ENCODE measurements around the gene SLC35E1. TPM values are rescaled to one million over a fixed set of nuclear protein-coding genes. Genes with fewer than 3 reads are reported as not detected.

Gene SLC35E1
- total RNA-seq, 1 experiment from 2014 or later: 52.6 TPM

DNA sequence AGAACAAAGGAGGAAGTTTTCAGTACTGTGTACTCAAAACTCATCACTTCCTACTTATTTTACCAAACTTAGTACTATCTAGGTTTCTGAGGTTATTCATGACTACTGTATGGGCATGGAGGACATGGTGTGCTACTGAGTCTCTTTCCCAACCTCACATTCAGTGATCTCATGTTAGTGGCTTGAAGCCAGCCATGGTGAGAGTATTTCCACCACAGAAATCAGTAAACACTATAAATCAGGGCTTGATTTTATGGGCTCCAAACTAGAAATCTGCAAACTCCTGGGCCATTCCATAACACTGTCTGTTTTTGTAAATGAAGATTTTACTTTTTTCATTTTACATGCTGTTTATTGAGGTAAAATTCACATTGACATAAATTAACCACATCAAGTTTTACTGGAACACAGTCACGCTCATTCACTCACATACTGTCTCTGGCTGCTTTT, 36.1 kb upstream of the SLC35E1 start:
- H3K27me3 ChIP-seq (ENCODE audit: low read length): no peaks in the 10 kb centered on the region
- CTCF ChIA-PET: no interaction called here
- H3K79me2 ChIP-seq (ENCODE audit: low read length): peaks cover 97% of the 10 kb centered on the region
- no TSS peak for BruUV-seq (replicated peaks)
- no peak overlapping the region for H2AFZ ChIP-seq (ENCODE audit: low read length)
- peak; percentile 61 for DNase-seq
- no peaks in the 10 kb centered on the region for H3K9me2 ChIP-seq (replicated peaks; ENCODE audit: low read length)
- H3F3A ChIP-seq (ENCODE audit: low read length, unreplicated experiment): no peaks in the 10 kb centered on the region
- H3K4me3 ChIP-seq (ENCODE audit: low read length): no peak overlapping the region
- H3K27ac ChIP-seq (ENCODE audit: low read length): no peak overlapping the region
- intact Hi-C loops (cut with micrococcal nuclease): loop anchor here (1.0 kb wide), 1 partner anchor 36 kb away; the partner anchor contains the start of gene SLC35E1
- peak; percentile 88 for ATAC-seq
- no peaks in the 10 kb centered on the region for H3K9me3 ChIP-seq (ENCODE audit: low read length)
- H3K9ac ChIP-seq (ENCODE audit: low read length): no peak overlapping the region
- H3K4me2 ChIP-seq (ENCODE audit: low read length): no peak overlapping the region
- no peaks in the 10 kb centered on the region for H3K36me3 ChIP-seq (ENCODE audit: low read depth, low read length)
- peaks cover 86% of the 10 kb centered on the region for H4K20me1 ChIP-seq (ENCODE audit: low read length)
- POLR2A ChIA-PET (ENCODE audit: unreplicated experiment): no interaction called here
- TF ChIP-seq EZH2 (IDR thresholded peaks at IDR 0.05; ENCODE audit: low read length, unreplicated experiment) (no peak), EZH2phosphoT487 (IDR thresholded peaks at IDR 0.05; ENCODE audit: borderline replicate concordance, low read length) (no peak)
- TF ChIP-seq, protein P1, sequence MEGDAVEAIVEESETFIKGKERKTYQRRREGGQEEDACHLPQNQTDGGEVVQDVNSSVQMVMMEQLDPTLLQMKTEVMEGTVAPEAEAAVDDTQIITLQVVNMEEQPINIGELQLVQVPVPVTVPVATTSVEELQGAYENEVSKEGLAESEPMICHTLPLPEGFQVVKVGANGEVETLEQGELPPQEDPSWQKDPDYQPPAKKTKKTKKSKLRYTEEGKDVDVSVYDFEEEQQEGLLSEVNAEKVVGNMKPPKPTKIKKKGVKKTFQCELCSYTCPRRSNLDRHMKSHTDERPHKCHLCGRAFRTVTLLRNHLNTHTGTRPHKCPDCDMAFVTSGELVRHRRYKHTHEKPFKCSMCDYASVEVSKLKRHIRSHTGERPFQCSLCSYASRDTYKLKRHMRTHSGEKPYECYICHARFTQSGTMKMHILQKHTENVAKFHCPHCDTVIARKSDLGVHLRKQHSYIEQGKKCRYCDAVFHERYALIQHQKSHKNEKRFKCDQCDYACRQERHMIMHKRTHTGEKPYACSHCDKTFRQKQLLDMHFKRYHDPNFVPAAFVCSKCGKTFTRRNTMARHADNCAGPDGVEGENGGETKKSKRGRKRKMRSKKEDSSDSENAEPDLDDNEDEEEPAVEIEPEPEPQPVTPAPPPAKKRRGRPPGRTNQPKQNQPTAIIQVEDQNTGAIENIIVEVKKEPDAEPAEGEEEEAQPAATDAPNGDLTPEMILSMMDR (conservative IDR thresholded peaks at IDR 0.05; ENCODE audit: low read depth, low read length): no peak
- peaks cover 13% of the 10 kb centered on the region for H3K4me1 ChIP-seq (ENCODE audit: insufficient read depth, low read length)

DNA sequence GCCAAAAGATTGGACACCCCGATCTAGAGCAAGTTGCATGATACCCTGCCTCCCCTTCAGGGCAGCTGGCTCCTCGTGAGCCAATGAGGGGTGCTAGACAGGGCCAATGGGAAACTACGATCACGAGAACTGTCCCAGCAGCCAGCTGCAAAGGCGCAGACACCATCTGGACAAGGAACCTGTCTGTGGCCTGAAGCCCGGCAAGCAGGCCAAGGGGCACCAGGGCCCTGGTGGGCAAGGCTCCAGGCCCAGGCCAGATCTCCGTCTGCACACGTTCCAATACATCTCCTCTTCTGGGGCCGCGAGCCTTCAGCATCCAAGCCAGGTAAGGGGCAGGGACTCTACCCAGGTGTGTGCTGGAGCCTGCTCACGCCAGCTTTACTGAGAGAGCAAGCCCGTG, 35.6 kb upstream of the SLC35E1 start:
- no peak for ATAC-seq

DNA sequence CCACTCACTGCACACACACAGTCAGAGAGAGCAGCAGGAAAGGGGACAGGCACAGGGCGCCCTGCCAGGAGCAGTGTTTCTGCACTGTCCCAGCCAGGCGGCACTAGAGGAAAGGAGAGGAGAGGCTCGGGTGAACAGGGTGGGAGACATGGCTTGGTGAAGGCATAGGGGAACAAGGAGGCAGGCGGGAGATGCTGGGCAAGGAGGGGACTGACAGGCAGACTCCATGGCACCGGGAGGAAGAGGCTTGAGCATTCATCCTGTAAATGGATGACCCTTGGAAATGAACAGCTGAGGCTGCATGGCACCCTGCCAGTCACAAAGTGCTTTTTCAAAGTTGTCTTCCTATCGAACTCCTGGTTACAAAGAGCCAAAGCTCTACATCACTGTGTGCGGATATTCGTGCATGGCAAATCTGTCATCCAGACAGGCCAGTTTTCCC, 33.4 kb upstream of the SLC35E1 start:
- no peak overlapping the region for H3K4me3 ChIP-seq (ENCODE audit: low read length)
- ATAC-seq (no peak), DNase-seq (no peak)
- H3K27ac ChIP-seq (ENCODE audit: low read length): no peak overlapping the region
- TF ChIP-seq, protein P1 (conservative IDR thresholded peaks at IDR 0.05; ENCODE audit: low read depth, low read length): no peak
- no peak for TF ChIP-seq EZH2 (IDR thresholded peaks at IDR 0.05; ENCODE audit: low read length, unreplicated experiment)
- no peak for TF ChIP-seq EZH2phosphoT487 (IDR thresholded peaks at IDR 0.05; ENCODE audit: borderline replicate concordance, low read length)
- H3K79me2 ChIP-seq (ENCODE audit: low read length): peaks cover 97% of the 10 kb centered on the region
- BruUV-seq (replicated peaks): no TSS peak
- peaks cover 82% of the 10 kb centered on the region for H4K20me1 ChIP-seq (ENCODE audit: low read length)
- no peaks in the 10 kb centered on the region for H3K9me2 ChIP-seq (replicated peaks; ENCODE audit: low read length)
- H3K9ac ChIP-seq (ENCODE audit: low read length): no peak overlapping the region
- intact Hi-C loops (cut with micrococcal nuclease): no loop called here
- peaks cover 13% of the 10 kb centered on the region for H3K4me1 ChIP-seq (ENCODE audit: insufficient read depth, low read length)
- no peak overlapping the region for H2AFZ ChIP-seq (ENCODE audit: low read length)
- no peaks in the 10 kb centered on the region for H3K27me3 ChIP-seq (ENCODE audit: low read length)
- H3K9me3 ChIP-seq (ENCODE audit: low read length): no peaks in the 10 kb centered on the region
- H3K36me3 ChIP-seq (ENCODE audit: low read depth, low read length): no peaks in the 10 kb centered on the region
- POLR2A ChIA-PET (ENCODE audit: unreplicated experiment): no interaction called here
- no peak overlapping the region for H3K4me2 ChIP-seq (ENCODE audit: low read length)
- H3F3A ChIP-seq (ENCODE audit: low read length, unreplicated experiment): no peaks in the 10 kb centered on the region
- CTCF ChIA-PET: no interaction called here

More for the DNA sequence above, 35.6 kb upstream of the SLC35E1 start:
- DNase-seq: no peak
- intact Hi-C loops (cut with micrococcal nuclease): loop anchor here (1.0 kb wide), 1 partner anchor 36 kb away; the partner anchor contains the start of gene SLC35E1
- Histone ChIP-seq H3K9me3 (ENCODE audit: low read length) (no peaks in the 10 kb centered on the region), H3F3A (ENCODE audit: low read length, unreplicated experiment) (no peaks in the 10 kb centered on the region), H3K36me3 (ENCODE audit: low read depth, low read length) (no peaks in the 10 kb centered on the region), H2AFZ (ENCODE audit: low read length) (no peak overlapping the region), H3K4me3 (ENCODE audit: low read length) (no peak overlapping the region), H3K4me1 (ENCODE audit: insufficient read depth, low read length) (peaks cover 13% of the 10 kb centered on the region), H3K9ac (ENCODE audit: low read length) (no peak overlapping the region), H3K27me3 (ENCODE audit: low read length) (no peaks in the 10 kb centered on the region), H3K79me2 (ENCODE audit: low read length) (peaks cover 97% of the 10 kb centered on the region), H3K4me2 (ENCODE audit: low read length) (no peak overlapping the region), H3K9me2 (replicated peaks; ENCODE audit: low read length) (no peaks in the 10 kb centered on the region), H3K27ac (ENCODE audit: low read length) (no peak overlapping the region), H4K20me1 (ENCODE audit: low read length) (peaks cover 86% of the 10 kb centered on the region)
- no TSS peak for BruUV-seq (replicated peaks)
- ChIA-PET CTCF (no interaction called here), POLR2A (ENCODE audit: unreplicated experiment) (no interaction called here)
- no peak for TF ChIP-seq EZH2 (IDR thresholded peaks at IDR 0.05; ENCODE audit: low read length, unreplicated experiment)
- TF ChIP-seq EZH2phosphoT487 (IDR thresholded peaks at IDR 0.05; ENCODE audit: borderline replicate concordance, low read length): no peak
- TF ChIP-seq, protein P1 (conservative IDR thresholded peaks at IDR 0.05; ENCODE audit: low read depth, low read length): no peak

Measured in PC-3 (cell line).